ENCODE data around the gene MAEL. TPM values are rescaled to one million over a fixed set of nuclear protein-coding genes. Genes with fewer than 3 reads are reported as not detected.
"Not testable (repeated sequence)": the region's sequence is repeated elsewhere in the genome, so short reads cannot be mapped to it uniquely, and the experiment has no call there.

The MAEL gene
- total RNA-seq, 1 experiment from 2014 or later, result not detected

DNA sequence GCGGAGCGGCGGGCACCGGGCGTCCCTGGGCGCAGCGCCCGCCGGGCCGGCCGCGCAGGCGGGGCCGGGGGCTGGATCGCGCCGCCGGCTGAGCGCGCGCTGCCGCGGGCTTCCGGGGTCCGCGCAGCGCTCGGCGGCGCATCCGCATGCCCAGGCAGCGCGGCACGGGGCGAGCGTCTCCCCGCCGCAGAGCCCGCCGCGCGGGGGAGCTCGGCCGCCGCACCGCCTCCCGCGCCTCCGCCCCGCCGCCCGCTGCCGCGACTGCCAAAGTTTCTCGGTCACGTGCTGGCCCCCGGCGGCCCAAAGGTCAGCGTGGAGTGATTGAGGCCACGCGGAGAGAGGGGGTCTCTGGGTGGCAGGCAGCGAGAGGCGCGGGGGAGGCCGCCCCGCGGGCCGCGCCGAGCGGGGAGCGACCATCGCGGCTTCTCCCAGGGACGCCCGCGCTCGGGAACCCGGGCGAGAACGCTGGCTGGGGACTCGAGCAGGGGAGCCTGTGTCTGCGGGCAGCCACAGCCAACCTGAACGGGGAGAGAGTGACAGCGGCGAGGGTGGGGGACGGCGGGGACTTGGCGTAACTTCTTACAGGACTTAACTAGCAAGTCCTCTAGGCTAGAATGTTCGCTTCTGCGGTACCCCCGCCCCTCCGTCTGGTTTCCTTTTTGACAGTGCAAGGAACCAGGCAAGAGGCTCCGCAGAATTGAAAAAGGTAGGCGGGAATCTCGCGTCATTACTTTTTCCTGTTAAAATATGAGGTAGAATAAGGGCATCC is 13.5 kb upstream of the MAEL start, which contains the start of gene ILDR2:
TSS of gene ILDR2 (minus strand) at position 180 of the 769 bp plus-strand sequence. CDS start 272 bp downstream, outside the sequence.
- in situ Hi-C loops (cut with HindIII; ENCODE audit: low sequenced_read_pairs), result no loop called here
- peak; percentile 49 for DNase-seq (ENCODE audit: low spot score)

DNA sequence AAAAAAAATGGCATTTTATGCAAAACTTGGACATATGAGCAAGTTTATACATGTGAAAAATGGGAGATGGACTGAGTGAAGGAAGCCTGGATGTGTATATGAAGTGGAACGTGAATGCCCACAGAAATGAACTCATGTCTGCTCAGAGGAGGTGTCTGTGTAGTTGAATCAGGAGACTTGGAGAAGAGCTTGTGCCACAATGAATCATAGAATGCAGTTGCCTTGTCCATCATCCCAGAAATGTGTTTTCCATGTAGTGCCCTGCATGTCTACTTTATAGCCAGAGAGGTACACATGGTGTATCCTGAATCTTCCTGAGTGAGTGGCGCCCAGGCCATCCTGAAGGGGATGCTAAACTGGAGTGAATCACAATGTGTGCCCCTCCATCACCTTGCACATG is 11.1 kb upstream of the MAEL start:
- in situ Hi-C loops (cut with HindIII; ENCODE audit: low sequenced_read_pairs), result no loop called here
- DNase-seq (ENCODE audit: low spot score), result no peak

DNA sequence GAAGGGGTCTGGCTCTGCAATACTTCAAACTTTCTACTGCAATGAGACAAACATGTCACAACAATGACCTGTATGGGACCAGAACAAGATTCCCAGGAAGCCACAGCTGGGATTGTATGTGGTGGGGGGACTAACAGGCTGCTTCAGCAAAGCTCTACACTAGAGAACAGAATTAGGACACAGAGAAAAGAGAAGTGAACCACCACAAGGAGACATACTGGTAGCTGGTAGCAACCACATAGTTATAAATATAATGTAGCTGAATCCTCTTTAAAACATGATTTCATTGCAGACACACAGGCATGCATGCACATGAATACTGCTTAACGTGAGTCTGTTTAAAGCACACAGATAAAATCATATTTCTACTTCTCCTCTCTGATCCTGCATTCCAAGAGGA is 10.3 kb upstream of the MAEL start:
- DNase-seq (ENCODE audit: low spot score), result no peak
- in situ Hi-C loops (cut with HindIII; ENCODE audit: low sequenced_read_pairs), result no loop called here

DNA sequence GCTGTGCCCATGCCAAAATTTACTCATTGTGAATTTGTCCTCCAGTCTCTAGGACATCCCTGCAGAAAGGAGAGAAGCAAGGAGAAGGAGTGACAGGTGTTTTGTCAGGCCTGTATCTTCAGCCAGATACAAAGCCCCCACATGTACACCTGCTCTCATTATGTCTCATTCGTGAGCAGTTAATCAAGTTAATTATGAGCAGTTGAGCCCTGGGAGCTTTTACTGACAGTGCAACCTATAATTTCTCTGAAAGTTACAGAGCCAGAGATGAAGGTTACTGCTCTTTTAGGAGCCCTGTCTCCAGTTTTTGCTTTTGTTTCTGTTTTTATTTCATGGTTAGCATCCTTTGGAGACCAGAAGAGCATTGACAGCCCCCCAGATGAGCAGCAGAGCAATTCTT is 8.7 kb upstream of the MAEL start:
- in situ Hi-C loops (cut with HindIII; ENCODE audit: low sequenced_read_pairs), result no loop called here
- DNase-seq (ENCODE audit: low spot score), result no peak

DNA sequence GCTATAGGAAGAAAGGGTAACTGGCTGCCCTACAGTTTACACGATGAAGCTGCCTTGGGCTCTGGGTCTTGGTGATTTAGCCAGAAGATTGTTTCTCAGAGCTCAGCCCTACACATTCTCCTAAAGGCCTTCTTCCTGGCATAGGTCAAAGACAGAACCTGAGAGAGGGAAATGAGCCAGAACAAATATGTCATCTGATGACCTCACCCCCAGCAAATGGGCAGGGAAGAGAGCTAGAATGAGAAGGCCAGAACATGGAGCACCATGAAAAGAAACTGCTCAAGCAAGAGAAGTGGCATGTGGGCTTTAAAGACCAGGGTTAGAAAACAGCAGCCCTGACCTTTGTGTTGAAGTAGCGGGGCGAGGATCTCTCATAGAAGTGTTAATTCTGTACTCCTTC is 8.3 kb upstream of the MAEL start:
- no peak for DNase-seq (ENCODE audit: low spot score)
- in situ Hi-C loops (cut with HindIII; ENCODE audit: low sequenced_read_pairs), result no loop called here

DNA sequence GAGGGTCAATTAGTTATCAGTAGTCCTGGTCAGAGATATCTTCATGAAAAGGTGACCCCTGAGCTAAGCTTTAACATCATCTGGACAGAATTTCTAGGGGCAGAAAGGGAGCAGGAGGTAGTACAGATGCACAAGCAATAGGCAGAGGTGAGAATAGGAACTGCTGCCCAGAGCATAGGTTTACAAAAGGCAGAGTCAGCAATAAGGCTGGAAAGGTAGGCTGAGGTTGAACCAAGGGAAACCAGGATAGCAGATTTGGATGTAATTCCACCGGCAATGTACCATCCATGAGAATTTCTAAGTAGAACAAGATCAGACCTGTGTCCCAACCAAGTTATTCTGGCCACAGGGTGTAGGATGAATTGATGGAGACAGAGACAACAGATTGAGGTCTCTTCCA is 7.5 kb upstream of the MAEL start:
- in situ Hi-C loops (cut with HindIII; ENCODE audit: low sequenced_read_pairs), result no loop called here
- DNase-seq (ENCODE audit: low spot score), result no peak

DNA sequence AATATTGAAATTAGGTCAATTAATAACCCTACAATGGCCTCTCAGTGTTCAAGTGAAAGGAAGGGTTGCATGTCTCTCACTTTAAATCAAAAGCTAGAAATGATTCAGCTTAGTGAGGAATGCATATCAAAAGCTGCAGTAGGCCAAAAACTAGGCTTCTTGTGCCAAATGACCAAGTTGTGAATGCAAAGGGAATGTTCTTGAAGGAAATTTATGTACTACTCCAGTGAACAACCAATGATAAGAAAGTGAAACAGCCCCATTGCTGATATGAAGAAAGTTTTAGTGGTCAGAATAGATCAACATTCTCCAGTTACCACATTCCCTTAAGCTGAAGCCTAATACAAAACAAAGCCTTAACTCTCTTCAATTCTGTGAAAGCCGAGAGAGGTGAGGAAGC is 10.0 kb downstream of the MAEL start:
- in situ Hi-C loops (cut with HindIII; ENCODE audit: low sequenced_read_pairs), result no loop called here
- DNase-seq (ENCODE audit: low spot score), result no peak

DNA sequence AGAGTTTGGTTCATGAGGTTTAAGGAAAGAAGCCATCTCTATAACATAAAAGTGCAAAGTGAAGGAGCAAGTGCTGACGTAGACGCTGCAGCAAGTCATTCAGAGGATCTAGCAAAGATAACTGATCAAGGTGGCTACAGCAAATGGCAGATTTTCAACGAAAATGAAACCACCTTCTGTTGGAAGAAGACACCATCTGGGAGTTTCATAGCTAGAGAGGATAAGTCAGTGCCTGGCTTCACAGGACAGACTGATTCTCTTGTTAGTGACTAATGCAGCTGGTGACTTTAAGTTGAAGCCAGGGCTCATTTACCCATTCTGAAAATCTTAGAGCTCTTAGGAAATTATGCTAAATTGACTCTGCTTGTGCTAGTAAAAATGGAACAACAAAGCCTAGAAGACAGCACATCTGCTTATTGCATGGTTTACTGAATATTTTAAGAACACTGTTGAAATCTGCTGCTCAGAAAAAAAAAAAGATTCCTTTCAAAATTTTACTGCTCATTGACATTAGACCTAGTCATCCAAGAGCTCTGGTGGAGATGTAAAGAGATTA is 10.5 kb downstream of the MAEL start:
- in situ Hi-C loops (cut with HindIII; ENCODE audit: low sequenced_read_pairs), result no loop called here
- no peak for DNase-seq (ENCODE audit: low spot score)

DNA sequence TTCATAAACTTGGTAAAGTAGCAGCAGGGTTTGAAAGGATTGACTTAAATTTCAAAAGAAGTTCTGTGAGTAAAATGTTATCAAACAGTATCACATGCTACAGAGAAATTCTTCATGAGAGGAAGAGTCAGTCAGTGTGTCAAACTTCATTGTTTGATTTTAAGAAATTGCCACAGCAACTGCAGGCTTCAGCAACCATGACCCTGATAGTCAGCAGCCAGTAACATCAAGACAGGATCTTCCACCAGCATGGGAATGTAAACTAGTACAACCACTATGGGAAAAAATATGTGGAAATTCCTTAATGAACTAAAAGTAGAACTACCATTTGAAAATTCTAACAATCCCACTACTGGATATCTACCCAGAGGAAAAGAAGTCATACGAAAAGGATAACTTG is 11.5 kb downstream of the MAEL start:
- in situ Hi-C loops (cut with HindIII; ENCODE audit: low sequenced_read_pairs), result no loop called here
- DNase-seq (ENCODE audit: low spot score), result no peak

DNA sequence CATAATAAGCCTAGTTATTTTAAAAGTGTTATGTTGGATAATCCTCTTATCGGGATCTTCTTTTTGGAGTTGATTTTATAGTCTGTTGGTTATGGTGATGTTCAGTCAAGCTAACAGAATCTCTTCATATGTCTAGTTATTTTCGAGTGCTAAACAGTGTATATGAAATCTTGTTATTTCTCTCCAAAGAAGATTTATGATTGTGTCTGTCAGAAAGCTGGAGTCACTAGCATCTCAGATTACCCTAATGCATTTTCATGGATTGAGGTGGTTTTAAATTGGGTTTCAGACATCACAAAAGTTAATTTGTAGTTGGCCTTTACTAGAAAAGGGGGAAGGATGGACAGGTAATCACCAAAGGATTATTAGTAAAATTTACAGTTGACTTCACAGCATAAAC is 13.3 kb downstream of the MAEL start:
- DNase-seq (ENCODE audit: low spot score), result no peak
- in situ Hi-C loops (cut with HindIII; ENCODE audit: low sequenced_read_pairs), result no loop called here

DNA sequence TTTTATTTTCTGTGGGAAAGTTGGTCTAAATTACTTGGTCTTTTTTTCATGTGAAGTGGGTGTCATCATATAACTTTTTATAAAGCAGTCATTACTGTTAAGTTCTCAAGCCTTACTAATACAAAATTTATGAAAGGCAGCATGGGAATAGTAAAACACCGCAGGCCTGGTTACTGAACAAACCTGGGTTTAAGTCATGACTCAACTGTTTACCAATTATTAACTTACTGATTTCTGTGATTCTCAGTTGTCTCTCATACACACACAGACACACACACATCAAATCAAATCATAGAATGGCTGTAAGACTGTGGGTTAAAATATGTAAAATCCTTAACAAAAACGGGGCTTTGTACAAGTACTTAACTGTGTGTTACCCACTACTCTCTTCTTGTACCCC is 14.6 kb downstream of the MAEL start:
- in situ Hi-C loops (cut with HindIII; ENCODE audit: low sequenced_read_pairs), result no loop called here
- DNase-seq (ENCODE audit: low spot score), result no peak

DNA sequence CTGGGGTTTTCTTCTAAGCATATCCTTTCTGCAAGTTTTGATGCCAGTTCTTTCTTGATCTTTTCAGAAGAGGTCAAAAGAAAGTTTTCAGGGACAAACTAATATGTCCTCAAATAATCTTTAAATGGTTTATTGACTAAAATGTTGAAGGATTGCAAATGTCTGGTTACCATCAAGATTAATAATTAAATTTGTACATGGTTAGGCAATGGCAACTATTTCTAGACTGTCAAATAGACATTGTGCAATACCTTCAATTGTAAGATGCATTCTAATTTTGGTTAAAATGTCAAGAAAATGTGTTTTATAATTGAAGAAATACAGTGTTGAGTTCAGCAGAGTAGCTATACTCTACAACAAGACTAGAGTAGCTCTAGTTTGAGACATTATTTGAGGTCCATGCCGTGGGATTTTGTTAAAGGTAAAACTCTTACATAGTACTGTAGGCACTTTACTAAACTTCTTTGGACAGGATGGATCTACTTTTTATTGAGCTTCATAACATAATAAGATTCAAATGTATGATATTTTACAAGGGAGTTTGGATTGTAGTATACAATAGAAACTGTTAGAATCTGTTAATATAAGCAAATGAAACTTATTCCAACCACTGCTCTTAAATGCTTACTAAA is 22.6 kb downstream of the MAEL start:
- DNase-seq (ENCODE audit: low spot score), result no peak
- in situ Hi-C loops (cut with HindIII; ENCODE audit: low sequenced_read_pairs), result no loop called here

DNA sequence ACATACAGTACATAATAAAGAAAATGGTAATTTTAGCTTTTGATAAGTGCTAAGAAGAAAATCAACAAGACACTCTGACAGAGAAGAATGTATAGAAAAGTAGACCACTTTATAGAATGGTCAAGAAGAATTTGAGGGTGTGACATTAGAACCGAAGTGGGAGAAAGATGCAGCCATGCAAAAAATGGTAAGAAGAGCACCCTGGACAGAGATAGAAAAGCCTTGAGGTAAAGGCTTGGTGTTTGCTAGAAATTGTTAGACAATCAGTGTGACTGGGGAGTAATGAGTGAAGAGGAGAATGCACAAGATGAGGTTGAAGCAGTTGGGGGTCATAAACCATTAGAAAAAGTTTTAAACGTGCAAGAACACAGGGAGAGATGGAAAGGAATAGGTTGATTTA is 23.5 kb downstream of the MAEL start:
- in situ Hi-C loops (cut with HindIII; ENCODE audit: low sequenced_read_pairs), result no loop called here
- DNase-seq (ENCODE audit: low spot score), result no peak

DNA sequence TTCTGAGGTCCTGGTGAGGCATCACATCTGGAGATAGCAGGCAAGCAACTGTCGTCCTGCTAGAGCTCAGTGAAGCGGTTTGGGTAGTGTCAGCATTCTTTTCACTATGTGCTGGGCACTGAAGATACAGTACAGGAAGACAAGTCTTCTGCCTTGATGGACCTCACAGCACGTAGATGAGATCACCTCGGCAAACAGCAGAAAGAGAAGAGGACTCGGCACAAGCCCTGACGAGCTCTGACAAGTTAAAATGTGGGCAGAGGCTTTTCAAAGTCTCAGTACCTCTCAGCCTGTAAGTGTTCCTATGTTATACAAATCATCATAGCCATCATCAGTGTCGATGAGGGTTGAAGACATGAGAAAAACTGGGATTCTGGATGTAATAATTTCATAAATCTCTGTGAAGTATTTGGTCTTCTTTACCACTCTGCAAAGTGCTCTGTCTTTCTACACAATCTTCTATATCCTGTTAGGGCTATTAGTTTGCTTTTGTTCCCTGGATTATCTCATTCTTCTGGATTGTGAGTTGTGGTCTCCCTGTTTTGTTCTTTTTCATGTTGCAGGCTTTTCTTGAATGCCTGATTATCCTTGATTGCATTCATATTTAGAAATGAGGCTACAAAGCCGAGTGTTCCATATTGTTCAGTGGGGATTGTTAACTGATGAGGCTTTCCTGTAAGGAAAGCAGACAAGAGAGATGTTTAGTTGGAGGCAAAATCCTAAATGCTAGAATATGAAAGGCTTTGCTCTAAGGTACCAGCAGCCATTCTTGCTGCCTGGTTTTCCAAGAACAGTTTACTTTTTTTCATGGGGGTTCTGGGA is 24.2 kb downstream of the MAEL start:
- no peak for DNase-seq (ENCODE audit: low spot score)
- in situ Hi-C loops (cut with HindIII; ENCODE audit: low sequenced_read_pairs), result no loop called here

DNA sequence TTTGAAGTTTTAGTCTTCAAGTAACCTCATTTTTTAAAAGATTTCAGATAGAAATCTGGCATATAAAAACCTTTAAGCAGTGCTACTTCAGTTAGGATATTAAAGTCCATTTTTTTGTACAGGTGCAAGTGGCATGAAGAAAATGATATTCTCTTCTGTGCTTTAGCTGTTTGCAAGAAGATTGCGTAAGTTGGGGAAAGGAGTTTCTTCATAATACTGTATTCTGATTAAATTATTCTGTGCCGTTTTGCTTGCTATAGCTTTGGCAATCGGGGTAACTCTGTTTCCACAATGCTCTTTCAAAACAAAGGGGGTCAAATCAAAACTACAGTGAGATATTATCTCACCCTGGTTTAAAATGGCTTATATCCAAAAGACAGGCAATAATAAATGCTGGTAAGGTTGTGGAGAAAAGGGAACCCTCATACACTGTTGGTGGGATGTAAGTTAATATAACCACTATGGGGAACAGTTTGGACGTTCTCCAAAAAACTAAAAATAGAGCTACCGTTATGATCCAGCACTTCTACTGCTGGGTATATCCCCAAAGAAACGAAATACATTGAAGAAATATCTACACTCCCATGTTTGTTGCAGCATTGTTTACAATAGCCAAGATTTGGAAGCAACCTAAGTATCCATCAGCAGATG is 27.1 kb downstream of the MAEL start:
- in situ Hi-C loops (cut with HindIII; ENCODE audit: low sequenced_read_pairs), result no loop called here

DNA sequence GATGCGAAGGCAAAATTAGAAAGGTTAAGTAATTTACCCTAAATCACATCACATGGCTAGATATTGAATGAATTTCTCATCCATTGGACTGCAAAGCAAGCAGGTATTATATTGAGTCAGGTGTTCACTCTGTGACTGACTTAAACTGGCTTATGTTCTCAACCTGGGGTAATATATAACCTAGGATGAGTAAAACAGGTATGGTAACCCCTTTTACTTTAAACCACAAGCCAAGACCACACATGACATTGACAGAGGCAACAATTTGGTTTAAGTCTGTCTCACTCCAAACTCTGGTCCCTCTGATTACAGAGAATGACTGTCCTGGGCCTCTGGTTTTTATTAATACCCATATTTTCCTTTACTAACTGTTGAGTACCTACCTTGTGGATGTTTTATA is 33.3 kb downstream of the MAEL start:
- in situ Hi-C loops (cut with HindIII; ENCODE audit: low sequenced_read_pairs), result no loop called here
- DNase-seq (ENCODE audit: low spot score), result no peak

More for the DNA sequence above, 27.1 kb downstream of the MAEL start:
- no peak for DNase-seq (ENCODE audit: low spot score)

DNA sequence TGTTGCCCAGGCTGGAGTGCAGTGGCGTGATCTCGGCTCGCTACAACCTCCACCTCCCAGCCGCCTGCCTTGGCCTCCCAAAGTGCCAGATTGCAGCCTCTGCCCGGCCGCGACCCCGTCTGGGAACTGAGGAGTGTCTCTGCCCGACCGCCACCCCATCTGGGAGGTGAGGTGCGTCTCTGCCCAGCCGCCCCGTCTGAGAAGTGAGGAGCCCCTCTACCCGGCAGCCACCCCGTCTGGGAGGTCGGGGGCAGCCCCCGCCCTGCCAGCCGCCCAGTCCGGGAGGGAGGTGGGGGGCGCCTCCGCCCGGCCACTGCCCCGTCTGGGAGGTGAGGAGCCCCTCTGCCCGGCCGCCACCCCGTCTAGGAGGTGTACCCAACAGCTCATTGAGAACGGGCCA is 40.5 kb downstream of the MAEL start:
- DNase-seq (ENCODE audit: low spot score); in situ Hi-C loops (cut with HindIII; ENCODE audit: low sequenced_read_pairs): not testable (repeated sequence)

DNA sequence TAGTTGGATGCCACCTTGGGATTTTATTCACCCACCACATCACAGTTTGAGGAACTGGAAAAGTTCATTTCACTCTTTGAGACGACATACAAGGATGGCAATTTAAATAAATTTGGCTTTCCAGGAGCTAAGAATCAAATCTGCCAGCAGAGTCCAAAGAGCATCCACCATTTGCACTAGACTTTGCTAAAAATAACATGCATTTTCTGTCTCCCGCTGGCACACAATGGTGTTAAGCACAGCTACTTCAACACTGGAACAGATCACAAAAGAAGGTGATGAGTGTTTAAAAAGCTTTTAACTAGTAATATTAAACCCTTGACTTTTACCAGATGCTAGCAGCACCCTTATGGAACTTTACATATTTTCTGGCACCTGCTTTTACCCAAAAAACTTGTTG is 44.6 kb downstream of the MAEL start:
- in situ Hi-C loops (cut with HindIII; ENCODE audit: low sequenced_read_pairs), result no loop called here
- no peak for DNase-seq (ENCODE audit: low spot score)

DNA sequence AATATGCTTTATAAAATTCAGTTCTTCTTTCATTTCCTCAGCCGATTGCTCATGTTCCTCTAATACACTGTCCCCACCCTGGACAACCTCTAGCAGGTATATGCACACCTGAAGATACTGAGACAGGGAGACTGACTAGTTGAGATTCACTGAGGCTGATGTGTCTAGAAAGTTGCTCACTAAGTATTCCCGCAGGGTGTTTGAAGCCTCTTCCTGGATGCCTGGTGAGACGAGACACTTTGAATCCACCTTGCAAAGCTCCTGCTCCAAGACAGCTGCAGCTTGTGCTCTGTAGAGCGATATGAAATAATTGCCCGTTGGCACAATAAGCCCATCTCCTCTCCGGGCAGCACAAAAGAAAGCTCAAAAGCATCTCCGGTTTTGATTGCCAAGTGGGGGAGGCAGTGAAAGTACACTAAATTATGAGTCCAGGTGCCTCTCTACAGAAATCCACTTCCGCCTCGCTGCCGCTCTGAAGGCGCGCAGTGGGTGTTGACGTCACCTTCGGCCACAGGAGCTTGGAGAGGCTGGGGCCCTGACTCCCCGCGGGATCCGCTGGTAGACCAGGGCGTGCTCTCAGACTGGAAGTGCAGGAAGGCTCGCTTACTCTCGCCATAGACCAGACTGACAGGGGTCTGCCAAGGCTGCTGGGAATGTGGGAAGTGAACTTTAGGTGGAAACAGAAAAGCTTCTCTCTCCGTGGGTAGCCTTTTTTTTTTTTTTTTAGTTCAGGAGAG is 54.8 kb downstream of the MAEL start:
- peak; percentile 84 for DNase-seq (ENCODE audit: low spot score)
- in situ Hi-C loops (cut with HindIII; ENCODE audit: low sequenced_read_pairs), result no loop called here

Measured in G401 (cell line).